NCI-H1105 treated with DMSO at 0.1 percent for 48 hours (cell line): ENCODE measurements around the gene ZNF407.
A peak's percentile ranks its signal among the peaks of the same experiment; 100 is the strongest.

ENCODE experiments used
- DNase-seq: peaks from one replicate; lab custom pipeline; 2025; lab: John Stamatoyannopoulos, UW

ZNF407 gene

GRCh38 chr18:74831571-74832250 lies 234.0 kb downstream of the ZNF407 start:
- no peak for DNase-seq

DNA sequence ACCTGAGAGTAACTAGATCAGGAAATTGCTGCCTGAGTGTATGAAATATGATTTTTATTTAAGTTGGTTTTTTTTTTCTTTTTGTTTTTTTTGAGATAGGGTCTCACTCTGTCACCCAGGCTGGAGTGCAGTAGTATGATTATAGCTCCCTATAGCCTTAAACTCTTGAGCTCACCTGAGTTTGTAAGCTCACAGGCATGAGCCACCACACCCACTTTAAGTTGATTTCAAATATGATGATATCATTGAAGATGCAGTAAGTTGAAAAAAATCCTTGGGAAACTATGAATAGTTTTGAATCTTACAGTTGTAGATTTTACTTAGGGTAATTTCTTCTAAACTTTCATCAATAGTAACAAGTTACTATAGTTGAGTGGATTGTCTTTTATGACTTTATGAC lies 234.7 kb downstream of the ZNF407 start:
- DNase-seq, result no peak

DNA sequence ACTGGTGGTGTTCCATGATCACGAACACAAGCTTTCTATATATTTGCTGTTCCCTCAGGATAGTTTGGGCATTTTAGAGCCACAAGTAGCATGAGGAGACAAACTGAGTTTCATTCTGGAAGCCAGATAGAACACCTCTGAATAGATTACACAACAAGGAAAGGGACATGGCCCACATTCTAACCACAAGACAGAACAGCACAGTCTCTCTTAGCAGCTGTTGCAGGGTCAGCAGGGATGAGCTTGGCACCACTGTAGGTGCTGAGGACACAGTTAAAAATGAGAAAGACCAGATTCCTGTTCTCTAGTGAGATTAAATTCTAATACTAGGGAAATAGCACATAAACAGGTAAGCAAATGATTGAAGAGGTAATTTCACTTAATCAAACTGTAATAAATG lies 235.3 kb downstream of the ZNF407 start:
- DNase-seq, result no peak

GRCh38 chr18:74834424-74835309 lies 237.0 kb downstream of the ZNF407 start:
- no peak for DNase-seq

GRCh38 chr18:74836296-74837139 lies 238.8 kb downstream of the ZNF407 start:
- peak; percentile 74 for DNase-seq

GRCh38 chr18:74840492-74841167 lies 243.0 kb downstream of the ZNF407 start:
- no peak for DNase-seq

- DNase-seq, result peak; percentile 85
These were observed 243.6 kb downstream of the ZNF407 start for GRCh38 chr18:74841248-74841647.

DNA sequence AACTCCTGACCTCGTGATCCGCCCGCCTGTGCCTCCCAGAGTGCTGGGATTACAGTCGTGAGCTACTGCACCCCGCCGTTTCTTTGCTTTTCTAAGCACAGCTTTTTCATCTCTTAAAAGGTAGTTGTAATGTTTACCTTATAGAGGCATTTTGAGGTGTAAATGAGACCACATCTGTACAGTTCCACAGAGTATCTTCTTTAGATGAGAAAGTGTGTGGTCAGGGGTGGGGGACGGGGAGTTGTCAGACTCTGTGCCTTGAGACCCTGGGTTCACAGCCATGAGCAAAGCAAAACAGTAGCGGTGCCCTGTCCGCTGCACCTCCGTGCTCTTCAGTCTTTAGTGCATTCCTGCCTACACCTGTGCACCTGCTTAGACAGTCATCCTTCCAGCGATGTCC lies 251.6 kb downstream of the ZNF407 start:
- no peak for DNase-seq

- no peak for DNase-seq
These were observed 258.8 kb downstream of the ZNF407 start for GRCh38 chr18:74856434-74856833.

GRCh38 chr18:74856928-74857327 lies 259.3 kb downstream of the ZNF407 start:
- DNase-seq, result no peak

- DNase-seq, result no peak
These were observed 260.2 kb downstream of the ZNF407 start for GRCh38 chr18:74857901-74858300.

DNA sequence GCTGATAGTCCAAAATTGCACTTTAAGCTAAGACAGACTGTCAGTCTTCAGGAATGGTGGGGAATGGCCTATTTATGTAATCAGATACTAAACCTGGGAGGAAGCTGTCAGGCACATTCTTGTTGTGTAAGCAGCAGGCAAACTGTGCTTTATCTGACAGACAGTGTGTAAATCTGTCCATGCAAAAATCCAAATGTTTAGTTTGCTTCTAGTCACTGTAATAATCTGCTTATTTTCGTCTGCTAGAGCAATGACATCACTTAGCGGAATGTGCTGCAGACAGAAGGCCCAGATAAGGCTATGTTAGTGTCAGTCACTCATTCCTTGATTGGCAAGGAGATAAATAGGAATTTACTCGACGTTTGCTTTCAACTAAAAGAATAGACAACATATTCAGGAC lies 263.5 kb downstream of the ZNF407 start:
- DNase-seq, result no peak

- DNase-seq, result no peak
These were observed 264.4 kb downstream of the ZNF407 start for GRCh38 chr18:74862094-74862493.

- no peak for DNase-seq
These were observed 268.9 kb downstream of the ZNF407 start for GRCh38 chr18:74866577-74866976.

GRCh38 chr18:74868461-74868860 lies 270.8 kb downstream of the ZNF407 start:
- DNase-seq, result no peak

DNA sequence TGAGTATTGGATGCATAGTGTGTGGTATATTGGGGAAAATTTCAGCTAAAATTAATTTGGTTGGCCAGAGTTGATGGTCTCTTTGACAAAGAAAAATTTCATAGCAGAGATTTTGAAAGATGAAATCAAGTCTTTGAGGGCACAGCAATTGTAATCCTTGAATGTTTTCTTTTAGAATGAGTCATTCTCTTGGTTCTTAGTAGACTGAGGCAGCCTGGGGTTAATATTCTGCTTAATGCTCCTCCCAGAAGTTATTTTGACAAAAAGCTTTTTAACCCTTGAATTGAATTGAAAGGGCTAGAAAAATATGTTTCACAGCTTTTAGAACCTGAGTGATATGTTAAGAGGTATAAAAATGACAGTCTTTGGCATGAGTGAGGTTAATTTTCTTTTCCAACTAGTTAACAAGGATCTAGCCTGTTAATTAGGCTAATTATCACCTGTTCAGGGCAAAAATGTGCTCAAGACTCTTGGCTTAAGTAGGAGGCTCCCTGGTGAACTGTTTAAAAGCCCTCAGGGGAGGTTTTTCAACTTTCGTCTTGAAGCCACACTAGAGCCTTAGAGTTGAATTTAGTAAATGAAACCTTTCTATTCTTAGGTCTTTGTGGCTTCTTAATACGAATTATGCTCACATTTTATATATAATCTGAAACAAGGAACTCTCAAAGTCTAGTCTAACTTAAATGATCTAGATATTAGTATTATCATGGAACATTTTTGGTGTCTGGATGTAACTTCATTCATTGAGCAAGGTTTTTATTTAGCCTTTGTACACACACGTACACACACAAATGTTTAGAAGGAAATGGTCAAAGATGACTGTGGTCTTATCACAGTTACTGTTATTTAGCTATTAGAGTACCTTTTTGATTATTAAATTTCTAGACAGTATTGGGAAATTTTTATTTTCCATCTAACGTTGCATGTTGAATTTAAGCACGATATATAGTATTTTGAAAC lies 272.5 kb downstream of the ZNF407 start:
- DNase-seq, result no peak

DNA sequence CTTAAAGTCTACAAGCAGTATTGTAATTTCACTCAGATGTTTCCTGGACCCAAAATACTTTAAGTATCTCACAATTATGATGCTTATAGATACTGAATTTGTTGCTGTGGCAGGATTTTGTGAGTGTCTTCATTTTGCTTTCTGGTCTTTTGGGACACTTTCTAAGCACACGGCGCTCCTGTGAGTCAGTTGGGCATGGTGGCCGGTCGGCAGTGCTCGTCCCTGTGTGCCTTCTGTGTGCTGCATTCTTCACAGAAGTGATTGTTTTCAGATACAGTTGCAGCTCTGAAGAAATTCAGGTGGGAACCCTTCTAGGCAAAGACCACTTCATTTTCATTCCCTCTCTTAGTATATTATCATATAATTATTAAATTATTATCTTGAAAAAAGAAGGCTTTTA lies 273.3 kb downstream of the ZNF407 start:
- DNase-seq, result no peak

DNA sequence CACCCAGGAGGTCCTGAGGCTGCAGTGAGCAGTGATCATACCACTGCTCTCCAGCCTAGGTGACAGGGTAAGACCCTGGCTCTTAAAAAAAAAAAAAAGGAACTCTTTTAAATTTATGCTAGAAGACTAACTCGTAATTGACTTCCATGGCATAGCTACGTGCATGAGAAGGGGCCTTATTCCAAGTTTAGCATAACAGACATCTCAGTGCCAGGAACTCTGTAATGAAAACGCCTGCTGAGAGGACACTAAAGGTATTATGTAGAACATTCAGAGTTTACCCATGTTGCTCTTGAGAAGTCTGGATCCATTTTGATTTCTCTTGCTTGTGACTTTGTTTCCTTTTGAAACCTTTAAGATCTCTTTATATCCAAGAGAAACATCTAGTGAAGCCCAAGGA lies 276.0 kb downstream of the ZNF407 start:
- DNase-seq, result no peak

DNA sequence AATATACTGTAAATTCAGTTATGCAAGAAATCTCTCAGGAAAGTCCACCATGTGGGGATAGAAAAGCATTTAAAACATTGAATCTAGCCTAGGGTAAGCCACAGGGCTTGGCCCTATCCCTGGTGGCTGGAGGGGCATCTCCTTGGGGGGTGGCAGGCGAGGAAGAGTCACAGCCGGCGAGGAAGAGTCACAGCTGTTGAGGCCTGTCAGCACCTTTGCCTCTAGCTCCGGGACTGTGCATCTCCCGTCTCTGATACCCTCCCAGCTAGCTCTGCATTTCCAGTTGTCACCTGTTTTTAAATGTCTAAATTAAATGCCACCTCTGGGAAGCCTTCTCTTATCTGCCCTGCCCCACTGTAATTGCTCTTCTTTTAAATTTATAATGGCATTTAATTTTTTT lies 276.7 kb downstream of the ZNF407 start:
- no peak for DNase-seq

- no peak for DNase-seq
These were observed 279.1 kb downstream of the ZNF407 start for GRCh38 chr18:74876630-74877243.
